Neural progenitor cell (in vitro differentiated cells): ENCODE results near the gene PNPLA7. TPM values are rescaled to one million over a fixed set of nuclear protein-coding genes. Genes with fewer than 3 reads are reported as not detected.

ENCODE experiments used
- DNase-seq: peaks from one replicate; pipeline ENCODE4 v3.0.0-alpha.2; 2016; ENCODE audit warnings: low spot score
- H2AFZ ChIP-seq: fragments of 200-600 bp; sonication (generic); replicated peaks from 2 replicates; pipeline ENCODE4 v1.6.1; 2016; ENCODE audit warnings: antibody characterized with exemption
- H3F3A ChIP-seq: fragments of 200-600 bp; sonication (generic); 2 replicates; pipeline ENCODE4 v1.6.1; 2016; ENCODE audit warnings: antibody characterized with exemption, low read depth
- H3K27ac ChIP-seq: fragments of 200-600 bp; sonication (generic); 2 replicates; pipeline ENCODE4 v1.5.1; 2016; ENCODE audit warnings: mild to moderate bottlenecking
- H3K27me3 ChIP-seq: fragments of 200-600 bp; sonication (generic); 2 replicates; pipeline ENCODE4 v1.6.1; 2016; ENCODE audit warnings: mild to moderate bottlenecking, moderate library complexity
- H3K36me3 ChIP-seq: fragments of 200-600 bp; sonication (generic); 2 replicates; pipeline ENCODE4 v1.5.1; 2016
- H3K4me1 ChIP-seq: fragments of 200-600 bp; sonication (generic); 2 replicates; pipeline ENCODE4 v1.6.1; 2016; ENCODE audit warnings: mixed run types
- H3K4me2 ChIP-seq: fragments of 200-600 bp; sonication (generic); 2 replicates; pipeline ENCODE4 v1.6.1; 2016
- H3K4me3 ChIP-seq: fragments of 200-600 bp; sonication (generic); 2 replicates; pipeline ENCODE4 v1.5.1; 2016
- H3K79me2 ChIP-seq: fragments of 200-600 bp; sonication (generic); 2 replicates; pipeline ENCODE4 v1.6.1; 2016; ENCODE audit warnings: low read depth
- H3K9ac ChIP-seq: fragments of 200-600 bp; sonication (generic); 2 replicates; pipeline ENCODE4 v1.6.1; 2016
- H3K9me3 ChIP-seq: fragments of 200-600 bp; sonication (generic); 2 replicates; pipeline ENCODE4 v1.5.1; 2016; ENCODE audit warnings: low read depth
- H4K20me1 ChIP-seq: fragments of 200-600 bp; sonication (generic); 2 replicates; pipeline ENCODE4 v1.6.1; 2016; ENCODE audit warnings: low read depth
- H3K27ac Mint-ChIP-seq: 3 replicates; pipeline ENCODE4 v1.8.0; 2021; ENCODE audit warnings: mixed read lengths
- H3K27me3 Mint-ChIP-seq: 2 replicates; pipeline ENCODE4 v1.8.0; 2022; ENCODE audit warnings: low read depth, mild to moderate bottlenecking, inconsistent platforms, moderate library complexity, mixed read lengths; ENCODE audit not compliant: insufficient read depth
- H3K36me3 Mint-ChIP-seq: 3 replicates; pipeline ENCODE4 v1.8.0; 2021; ENCODE audit warnings: mixed read lengths
- H3K4me1 Mint-ChIP-seq: 3 replicates; pipeline ENCODE4 v1.8.0; 2021; ENCODE audit warnings: mixed read lengths
- H3K4me3 Mint-ChIP-seq: 3 replicates; pipeline ENCODE4 v1.8.0; 2021; ENCODE audit warnings: mild to moderate bottlenecking, moderate library complexity, mixed read lengths
- H3K9me3 Mint-ChIP-seq: 3 replicates; pipeline ENCODE4 v1.8.0; 2020; ENCODE audit warnings: mixed read lengths
- EZH2 ChIP-seq: fragments of 200-600 bp; sonication (generic); IDR thresholded peaks from 2 replicates; pipeline ENCODE4 v1.6.1; 2017; ENCODE audit warnings: antibody characterized with exemption, mild to moderate bottlenecking, moderate library complexity
- EZH2phosphoT487 ChIP-seq: fragments of 200-600 bp; sonication (generic); IDR thresholded peaks from 2 replicates; pipeline ENCODE4 v1.6.1; 2017; ENCODE audit warnings: antibody characterized with exemption
- total RNA-seq: library from RNA; depleted of rRNA; stranded (reverse); fragments of >200 nt; gene quantifications from 2 replicates; pipeline ENCODE4 v1.2.3, GENCODE V29; 2015; ENCODE audit warnings: low replicate concordance
- TF ChIP-seq, protein P1 (sequence below): fragments of 200-600 bp; sonication (generic); IDR thresholded peaks from 2 replicates; pipeline ENCODE4 v1.5.1; 2017; ENCODE audit warnings: antibody characterized with exemption, mild to moderate bottlenecking

Gene PNPLA7
- total RNA-seq, 1 donor from 2014 or later: 0.13 TPM

DNA sequence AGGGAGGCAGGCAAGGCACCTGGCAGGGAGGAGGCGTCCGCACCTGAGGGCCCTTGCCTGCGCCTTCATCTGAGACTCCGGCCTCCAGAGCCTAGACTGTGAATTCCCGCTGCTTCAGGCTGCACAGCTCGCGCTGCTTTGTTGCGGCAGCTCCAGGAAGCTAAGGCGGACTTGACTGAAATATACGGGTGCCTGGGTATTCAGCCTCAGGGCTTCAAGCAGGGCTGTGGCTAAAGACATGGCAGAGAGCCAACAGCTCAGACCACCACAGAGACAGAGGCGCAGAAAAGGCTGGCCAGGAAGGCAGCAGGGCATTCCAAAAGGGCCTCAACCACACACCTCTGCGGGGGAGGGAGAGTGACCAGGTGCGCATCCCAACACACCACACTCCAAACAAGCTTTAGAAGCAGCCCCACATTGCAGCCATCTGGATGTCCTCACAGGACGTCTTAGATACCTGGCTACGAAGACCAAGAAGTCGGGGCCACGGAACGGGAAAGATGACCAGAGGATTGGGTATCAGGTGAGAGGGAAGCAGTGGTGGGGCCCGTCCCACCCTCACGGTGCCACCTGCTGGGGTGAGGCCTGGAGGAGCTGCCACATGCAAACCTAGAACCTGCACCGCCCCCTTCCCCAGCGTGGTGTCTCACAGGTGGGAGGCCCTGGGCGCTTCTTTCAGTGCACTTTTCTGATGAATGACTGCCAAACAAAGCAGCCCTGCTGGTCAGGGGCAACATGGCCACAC lies 30.2 kb upstream of the PNPLA7 start:
- Mint-ChIP-seq H3K27ac (no peak overlapping the region), H3K27me3 (peaks cover 10% of the 10 kb centered on the region), H3K9me3 (no peaks in the 10 kb centered on the region), H3K4me1 (peaks cover 24% of the 10 kb centered on the region), H3K36me3 (peaks cover 24% of the 10 kb centered on the region), H3K4me3 (no peak overlapping the region)
- Histone ChIP-seq H3K4me3 (no peak overlapping the region), H3K36me3 (no peaks in the 10 kb centered on the region), H3K27me3 (no peaks in the 10 kb centered on the region), H3K9me3 (no peaks in the 10 kb centered on the region), H2AFZ (no peak overlapping the region), H3K4me2 (no peak overlapping the region), H3K27ac (no peak overlapping the region), H3K4me1 (peaks cover 16% of the 10 kb centered on the region), H3K79me2 (peaks cover 31% of the 10 kb centered on the region), H3F3A (peaks cover 15% of the 10 kb centered on the region), H3K9ac (no peak overlapping the region), H4K20me1 (peaks cover 60% of the 10 kb centered on the region)
- no peak for DNase-seq
- TF ChIP-seq, protein P1, sequence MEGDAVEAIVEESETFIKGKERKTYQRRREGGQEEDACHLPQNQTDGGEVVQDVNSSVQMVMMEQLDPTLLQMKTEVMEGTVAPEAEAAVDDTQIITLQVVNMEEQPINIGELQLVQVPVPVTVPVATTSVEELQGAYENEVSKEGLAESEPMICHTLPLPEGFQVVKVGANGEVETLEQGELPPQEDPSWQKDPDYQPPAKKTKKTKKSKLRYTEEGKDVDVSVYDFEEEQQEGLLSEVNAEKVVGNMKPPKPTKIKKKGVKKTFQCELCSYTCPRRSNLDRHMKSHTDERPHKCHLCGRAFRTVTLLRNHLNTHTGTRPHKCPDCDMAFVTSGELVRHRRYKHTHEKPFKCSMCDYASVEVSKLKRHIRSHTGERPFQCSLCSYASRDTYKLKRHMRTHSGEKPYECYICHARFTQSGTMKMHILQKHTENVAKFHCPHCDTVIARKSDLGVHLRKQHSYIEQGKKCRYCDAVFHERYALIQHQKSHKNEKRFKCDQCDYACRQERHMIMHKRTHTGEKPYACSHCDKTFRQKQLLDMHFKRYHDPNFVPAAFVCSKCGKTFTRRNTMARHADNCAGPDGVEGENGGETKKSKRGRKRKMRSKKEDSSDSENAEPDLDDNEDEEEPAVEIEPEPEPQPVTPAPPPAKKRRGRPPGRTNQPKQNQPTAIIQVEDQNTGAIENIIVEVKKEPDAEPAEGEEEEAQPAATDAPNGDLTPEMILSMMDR: no peak
- no peak for TF ChIP-seq EZH2
- TF ChIP-seq EZH2phosphoT487: no peak

DNA sequence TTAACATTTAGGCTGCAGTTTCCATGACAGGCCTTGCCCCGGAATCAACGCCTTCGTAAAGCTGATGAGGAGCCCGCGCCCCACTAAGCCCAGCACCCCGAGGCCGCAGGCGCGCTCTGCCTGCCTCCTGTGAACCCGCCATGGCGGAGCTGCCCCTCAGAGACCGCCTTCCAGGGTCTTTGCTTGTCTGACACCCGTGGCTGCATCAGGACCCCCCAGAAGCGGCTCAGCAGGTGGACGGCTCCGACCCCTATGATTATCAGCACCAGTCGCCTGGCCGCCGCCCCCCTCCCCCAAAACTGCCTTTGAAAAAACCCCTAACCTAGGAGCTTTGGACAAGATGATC lies 29.0 kb upstream of the PNPLA7 start:
- no peak overlapping the region for H3K9ac ChIP-seq
- H3K4me2 ChIP-seq: peak overlapping the region; percentile 98
- Mint-ChIP-seq H3K9me3 (no peaks in the 10 kb centered on the region), H3K27ac (no peak overlapping the region), H3K4me1 (peaks cover 24% of the 10 kb centered on the region), H3K27me3 (peaks cover 12% of the 10 kb centered on the region), H3K4me3 (peak overlapping the region; percentile 91), H3K36me3 (peaks cover 29% of the 10 kb centered on the region)
- H3F3A ChIP-seq: peaks cover 15% of the 10 kb centered on the region
- H3K9me3 ChIP-seq: no peaks in the 10 kb centered on the region
- H2AFZ ChIP-seq: peak overlapping the region; percentile 52
- no peaks in the 10 kb centered on the region for H3K36me3 ChIP-seq
- no peaks in the 10 kb centered on the region for H3K27me3 ChIP-seq
- H3K4me3 ChIP-seq: peak overlapping the region; percentile 71
- peak overlapping the region; percentile 36 for H3K27ac ChIP-seq
- H4K20me1 ChIP-seq: peaks cover 54% of the 10 kb centered on the region
- no peak for DNase-seq
- peaks cover 34% of the 10 kb centered on the region for H3K79me2 ChIP-seq
- H3K4me1 ChIP-seq: peaks cover 16% of the 10 kb centered on the region
- TF ChIP-seq, protein P1: no peak
- TF ChIP-seq EZH2phosphoT487 (no peak), EZH2 (no peak)

DNA sequence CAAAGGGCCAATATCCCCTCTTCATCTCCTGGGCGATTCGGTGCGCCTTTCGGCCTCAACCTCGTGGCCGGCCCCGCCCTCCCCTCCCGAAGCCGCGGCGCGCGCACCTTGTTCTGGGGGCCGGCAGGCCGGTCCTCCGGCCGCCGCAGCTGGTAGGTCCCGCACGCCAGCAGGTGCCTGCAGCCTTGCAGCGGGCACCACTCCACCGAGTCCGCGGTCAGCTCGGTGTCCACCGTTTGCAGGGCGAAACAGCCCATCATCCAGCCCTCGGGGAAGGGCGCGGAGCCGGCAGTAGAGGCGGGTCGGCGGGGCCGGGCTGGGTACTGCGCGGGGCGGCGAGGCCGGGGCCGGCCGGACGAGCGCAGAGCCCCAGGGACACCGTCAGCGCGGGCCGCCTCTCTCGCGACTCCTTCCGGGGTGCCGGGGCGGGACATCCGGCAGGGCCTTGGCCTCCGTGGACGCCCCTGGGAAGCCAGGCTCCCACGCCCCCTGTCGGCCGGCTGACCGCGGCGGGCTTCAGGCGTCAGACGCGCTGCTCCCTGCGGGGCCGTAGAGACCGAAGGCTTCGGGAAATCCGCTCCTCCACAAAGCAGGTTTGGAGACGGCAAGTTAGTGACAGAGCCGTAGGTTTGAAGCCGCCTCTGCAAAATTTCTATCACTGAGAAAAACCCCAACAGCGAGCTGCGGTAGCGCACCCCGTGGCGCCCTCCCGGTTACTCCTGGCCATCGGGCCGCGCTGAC lies 28.5 kb upstream of the PNPLA7 start, which contains the start of gene DPH7:
Gene DPH7, minus strand, starts transcription at position 408 of the 741 bp plus-strand sequence. Its CDS starts 148 bp downstream, at position 260.
- Histone ChIP-seq H3K27ac (peak within 1 kb of the TSS; percentile 36), H3K27me3 (no peaks in the 10 kb centered on the region), H2AFZ (peak within 1 kb of the TSS; percentile 52), H3K4me3 (peak within 1 kb of the TSS; percentile 71), H3K4me1 (peaks cover 16% of the 10 kb centered on the region), H3K9ac (peak within 1 kb of the TSS; percentile 66), H4K20me1 (peaks cover 48% of the 10 kb centered on the region), H3K4me2 (peak within 1 kb of the TSS; percentile 98), H3K9me3 (no peaks in the 10 kb centered on the region), H3K36me3 (no peaks in the 10 kb centered on the region), H3K79me2 (peaks cover 34% of the 10 kb centered on the region), H3F3A (peaks cover 15% of the 10 kb centered on the region)
- Mint-ChIP-seq H3K9me3 (no peaks in the 10 kb centered on the region), H3K4me3 (peak within 1 kb of the TSS; percentile 91), H3K36me3 (peaks cover 29% of the 10 kb centered on the region), H3K27me3 (peaks cover 12% of the 10 kb centered on the region), H3K4me1 (peaks cover 24% of the 10 kb centered on the region), H3K27ac (no peak within 1 kb of the TSS)
- TF ChIP-seq EZH2: no peak
- TF ChIP-seq, protein P1: peak; percentile 83
- DNase-seq: peak; percentile 97
